Fibroblast of lung (primary cell): ENCODE results near the gene LHFPL6.

ENCODE experiments used
- CTCF ChIP-seq, 2 donors: IDR thresholded peaks in 1 of 2; conservative IDR thresholded peaks in 1 of 2; 1 replicate in 1 of 2; 2 replicates in 1 of 2; pipeline ENCODE4 v1.5.1; 2011 to 2012; ENCODE audit warnings: low read length in 2 of 2, control low read depth in 1 of 2, inconsistent platforms in 1 of 2, low read depth in 1 of 2, mild to moderate bottlenecking in 1 of 2
- EZH2 ChIP-seq: IDR thresholded peaks from 2 replicates; pipeline ENCODE4 v1.5.1; 2012; ENCODE audit warnings: low read length, control low read depth, mild to moderate bottlenecking; ENCODE audit errors: missing control alignments

DNA sequence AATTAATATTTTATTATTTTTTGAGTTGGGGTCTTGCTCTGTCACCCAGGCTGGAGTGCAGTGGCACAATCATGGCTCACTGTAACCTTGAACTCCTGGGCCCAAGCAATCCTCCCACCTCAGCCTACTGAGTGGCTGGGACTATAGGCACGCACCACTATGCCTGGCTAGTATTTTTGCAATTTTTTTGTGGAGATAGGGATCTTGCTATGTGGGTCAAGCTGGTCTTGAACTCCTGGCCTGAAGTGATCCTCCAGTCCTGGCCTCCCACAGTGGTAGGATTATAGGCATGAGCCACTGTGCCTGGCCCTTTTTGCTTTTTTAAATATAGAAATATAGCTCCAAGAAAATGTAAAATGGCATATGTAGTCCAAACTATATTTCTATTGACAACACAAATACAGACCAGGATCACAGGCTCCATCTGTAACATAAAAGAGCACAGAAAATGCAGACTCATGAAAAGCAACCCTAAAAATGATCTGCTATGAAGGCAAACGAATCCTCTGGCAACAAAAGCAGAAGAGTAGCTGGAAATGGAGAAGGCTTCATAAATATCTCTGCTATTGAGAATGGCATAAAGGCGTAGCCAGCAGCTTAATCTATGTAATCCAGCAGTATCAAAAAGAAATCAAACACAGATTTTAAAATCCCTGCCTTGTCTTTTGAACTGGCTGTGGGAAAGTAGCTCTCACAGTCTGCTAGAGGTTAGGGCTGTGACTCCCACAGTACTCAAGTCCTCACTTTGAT, 200.6 kb downstream of the LHFPL6 start:
- no peak for TF ChIP-seq CTCF (conservative IDR thresholded peaks at IDR 0.05 in 1 of 2, IDR thresholded peaks at IDR 0.05 in 1 of 2; ENCODE audit: low read depth in 1 of 2, low read length in 2 of 2)
- TF ChIP-seq EZH2: no peak
